Fibroblast of the aortic adventitia (primary cell): ENCODE results near the gene HDAC8. TPM values are rescaled to one million over a fixed set of nuclear protein-coding genes. Genes with fewer than 3 reads are reported as not detected.

Experiments used
- DNase-seq: peaks from one replicate; pipeline ENCODE4 v3.0.0-alpha.2; 2010; ENCODE audit warnings: low read depth
- H3K4me3 ChIP-seq: 2 replicates; pipeline ENCODE4 v1.5.1; 2011; ENCODE audit warnings: low read depth, mild to moderate bottlenecking, control low read depth, low read length, moderate library complexity
- CTCF ChIP-seq: IDR thresholded peaks from 2 replicates; pipeline ENCODE4 v1.5.1; 2011; ENCODE audit warnings: mild to moderate bottlenecking, low read length, control low read depth, inconsistent platforms; ENCODE audit not compliant: insufficient read depth
- total RNA-seq: library from RNA; depleted of rRNA; stranded (reverse); fragments of >200 nt; gene quantifications from 2 replicates; pipeline ENCODE4 v1.2.3, GENCODE V29; 2012; ENCODE audit warnings: low replicate concordance

Gene HDAC8
- total RNA-seq, 1 donor: 18.9 TPM

- H3K4me3 ChIP-seq: no peak overlapping the region
- no peak for DNase-seq
- TF ChIP-seq CTCF: no peak
Observed at GRCh38 chrX:72313707-72314641, 258.7 kb downstream of the HDAC8 start.

GRCh38 chrX:72312311-72312940 lies 260.2 kb downstream of the HDAC8 start:
- no peak for DNase-seq
- H3K4me3 ChIP-seq: no peak overlapping the region
- no peak for TF ChIP-seq CTCF

- no peak for TF ChIP-seq CTCF
- peak overlapping the region; percentile 44 for H3K4me3 ChIP-seq
- peak; percentile 6 for DNase-seq
Observed at GRCh38 chrX:72309297-72310071, 263.2 kb downstream of the HDAC8 start.

GRCh38 chrX:72308566-72309296 lies 263.9 kb downstream of the HDAC8 start:
- TF ChIP-seq CTCF: no peak
- DNase-seq: peak; percentile 60
- H3K4me3 ChIP-seq: peak overlapping the region; percentile 44

- TF ChIP-seq CTCF: no peak
- H3K4me3 ChIP-seq: no peak overlapping the region
- DNase-seq: no peak
Observed at GRCh38 chrX:72308209-72308565, 264.5 kb downstream of the HDAC8 start.

GRCh38 chrX:72307646-72308051 lies 265.0 kb downstream of the HDAC8 start:
- no peak for TF ChIP-seq CTCF
- H3K4me3 ChIP-seq: no peak overlapping the region
- DNase-seq: no peak
